HG03521 (cell line): ENCODE measurements around the gene VPS41.

ENCODE experiments used
- ATAC-seq: cut with Tn5 transposase; IDR thresholded peaks from one replicate; pipeline ENCODE4 v1.9.1; 2021; ENCODE audit warnings: mild to moderate bottlenecking, moderate library complexity; ENCODE audit not compliant: unreplicated experiment

The VPS41 gene

GRCh38 chr7:38743899-38744298 lies 165.1 kb downstream of the VPS41 start:
- ATAC-seq: no peak

DNA sequence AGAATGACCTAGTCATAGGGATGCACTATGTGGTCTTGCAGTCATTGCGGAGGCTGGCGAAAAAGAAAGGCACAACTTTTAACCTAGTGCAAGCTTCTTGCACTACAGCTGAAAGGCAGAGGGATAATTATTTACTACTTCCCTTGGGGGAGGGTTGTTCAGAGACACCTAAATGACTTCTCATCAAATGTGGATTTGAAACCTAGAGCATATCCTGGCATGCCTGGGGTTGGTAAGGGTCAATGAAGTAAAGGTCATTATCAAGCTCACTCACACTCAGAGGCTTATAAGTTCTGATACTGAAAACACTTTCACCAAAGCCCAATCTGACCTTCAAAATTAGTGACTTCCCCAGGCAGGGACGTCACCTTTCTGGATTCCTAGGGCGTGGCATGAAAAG lies 168.9 kb downstream of the VPS41 start:
- no peak for ATAC-seq

GRCh38 chr7:38736138-38736537 lies 172.9 kb downstream of the VPS41 start:
- no peak for ATAC-seq

GRCh38 chr7:38731215-38731614 lies 177.8 kb downstream of the VPS41 start:
- no peak for ATAC-seq

DNA sequence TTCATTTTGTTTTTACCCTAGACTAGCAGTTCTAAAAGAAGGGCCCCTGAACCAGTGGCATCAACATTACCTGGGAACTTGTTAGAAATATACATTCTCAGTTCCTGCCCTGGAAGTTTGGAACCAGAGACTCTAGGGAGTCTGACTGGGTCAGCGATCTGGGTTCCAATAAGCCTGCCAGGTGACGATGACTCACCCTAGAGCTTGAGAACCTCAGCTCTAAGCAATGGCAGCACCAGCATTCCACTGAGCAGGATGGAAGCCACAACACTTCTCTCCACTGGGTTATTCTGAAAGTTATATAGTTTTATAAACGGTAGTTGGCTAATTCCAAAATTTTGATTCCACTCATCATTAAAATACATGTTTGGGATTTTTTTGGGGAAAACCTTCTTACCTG lies 180.8 kb downstream of the VPS41 start:
- no peak for ATAC-seq

DNA sequence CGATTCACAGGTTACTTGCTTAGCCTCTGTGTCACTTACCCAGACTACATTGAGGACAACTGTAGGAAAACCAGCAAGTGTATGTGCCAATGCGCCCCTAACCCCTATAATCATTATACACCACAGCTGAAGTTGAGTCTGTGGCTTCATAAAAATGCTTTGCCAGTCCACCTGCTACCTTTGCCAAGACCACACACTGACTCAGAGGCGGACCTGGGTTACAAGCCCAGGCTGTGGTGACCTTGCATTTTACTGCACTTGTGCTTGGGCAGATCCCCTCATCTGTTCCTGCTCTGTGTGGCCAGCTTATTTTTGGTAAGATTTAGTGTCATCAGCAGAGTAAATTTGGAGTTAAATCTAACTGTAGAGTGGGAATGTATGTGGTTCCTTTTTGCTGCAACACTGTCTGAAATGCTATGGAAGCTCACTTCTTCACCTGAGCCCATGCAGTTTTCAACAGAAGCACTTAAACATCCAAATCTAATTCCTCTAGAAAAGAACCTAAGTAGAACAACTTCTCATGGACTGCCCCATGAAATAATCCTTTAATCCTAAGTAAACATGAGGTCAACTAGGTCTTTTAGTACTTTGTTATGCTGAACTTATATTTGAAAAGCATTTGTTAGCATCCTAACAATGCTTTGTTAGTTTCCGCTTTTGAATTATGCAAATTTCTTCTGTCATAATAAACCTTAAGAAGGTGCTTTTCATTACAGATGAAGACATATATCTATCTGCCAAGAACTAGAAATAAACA lies 181.6 kb downstream of the VPS41 start:
- no peak for ATAC-seq

DNA sequence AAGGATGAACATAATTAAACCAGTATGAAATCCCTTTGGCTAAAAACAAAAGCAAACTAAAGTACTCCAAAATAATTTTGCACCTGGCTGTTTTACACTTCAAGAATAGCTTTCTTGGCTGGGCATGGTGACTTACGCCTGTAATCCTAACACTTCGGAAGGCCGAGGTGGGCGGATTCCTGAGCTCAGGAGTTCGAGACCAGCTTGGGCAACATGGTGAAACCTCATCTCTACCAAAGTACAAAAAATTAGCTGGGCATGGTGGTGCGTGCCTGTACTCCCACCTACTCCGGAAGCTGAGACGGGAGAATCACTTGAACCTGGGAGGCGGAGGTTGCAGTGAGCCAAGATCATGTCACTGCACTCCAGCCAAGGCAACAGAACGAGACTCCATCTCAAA lies 185.7 kb downstream of the VPS41 start:
- no peak for ATAC-seq

DNA sequence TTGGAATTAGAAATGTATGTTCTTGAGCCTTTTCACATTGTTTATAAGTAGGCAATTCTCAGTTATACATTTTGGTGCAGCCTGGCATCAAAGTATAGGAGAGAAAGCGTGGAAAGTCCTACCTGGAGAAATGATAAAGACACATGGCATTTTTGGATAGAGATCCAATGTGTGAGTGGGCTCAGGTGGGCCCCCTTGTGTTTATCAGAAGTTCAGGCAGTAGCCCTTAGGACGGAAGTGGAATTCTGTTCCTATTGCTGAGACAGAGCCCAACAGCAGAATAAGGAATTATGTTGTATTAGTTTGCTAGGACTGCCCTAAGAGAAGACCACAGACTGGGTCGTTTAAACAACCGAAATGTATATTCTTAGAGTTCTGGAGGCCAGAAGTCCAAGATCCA lies 192.6 kb downstream of the VPS41 start:
- no peak for ATAC-seq

- no peak for ATAC-seq
Measured at GRCh38 chr7:38709123-38709522, 199.9 kb downstream of the VPS41 start.

DNA sequence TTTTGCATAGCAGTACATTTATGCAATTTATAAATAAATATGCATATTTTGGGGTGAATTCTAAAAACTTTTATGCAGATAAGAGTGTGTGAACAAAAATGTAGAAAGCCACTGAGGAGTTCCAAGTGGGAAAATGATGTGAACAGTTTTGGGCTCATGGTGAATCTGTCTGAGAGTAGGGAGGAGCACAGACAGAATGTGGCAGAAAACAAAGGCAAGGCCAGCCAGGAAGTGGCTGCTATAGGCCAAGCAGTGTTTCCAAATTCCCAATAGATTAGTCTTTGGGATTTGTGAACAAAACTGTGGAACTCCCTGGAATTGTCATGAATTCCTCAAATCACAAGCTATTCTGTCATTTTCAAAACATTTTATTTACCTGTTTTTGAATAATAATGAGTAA lies 204.2 kb downstream of the VPS41 start:
- ATAC-seq: no peak

GRCh38 chr7:38704041-38704547 lies 204.9 kb downstream of the VPS41 start:
- ATAC-seq: no peak

DNA sequence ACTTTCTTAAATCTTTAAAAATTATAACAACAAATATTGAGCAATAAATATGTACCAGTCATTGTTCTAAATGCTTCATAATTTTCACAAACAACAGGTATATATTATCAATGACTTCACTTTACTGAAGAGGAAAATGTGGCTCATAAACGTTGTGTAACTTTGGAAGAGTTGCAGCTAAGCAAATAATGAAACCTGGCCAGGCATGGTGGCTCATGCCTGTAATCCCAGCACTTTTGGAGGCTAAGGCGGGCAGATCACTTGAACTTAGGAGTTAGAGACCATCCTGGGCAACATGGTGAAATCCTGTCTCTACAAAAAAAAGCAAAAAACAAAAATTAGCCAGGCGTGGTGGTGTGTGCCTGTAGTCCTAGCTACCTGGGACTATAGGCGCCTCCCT lies 205.9 kb downstream of the VPS41 start:
- no peak for ATAC-seq

DNA sequence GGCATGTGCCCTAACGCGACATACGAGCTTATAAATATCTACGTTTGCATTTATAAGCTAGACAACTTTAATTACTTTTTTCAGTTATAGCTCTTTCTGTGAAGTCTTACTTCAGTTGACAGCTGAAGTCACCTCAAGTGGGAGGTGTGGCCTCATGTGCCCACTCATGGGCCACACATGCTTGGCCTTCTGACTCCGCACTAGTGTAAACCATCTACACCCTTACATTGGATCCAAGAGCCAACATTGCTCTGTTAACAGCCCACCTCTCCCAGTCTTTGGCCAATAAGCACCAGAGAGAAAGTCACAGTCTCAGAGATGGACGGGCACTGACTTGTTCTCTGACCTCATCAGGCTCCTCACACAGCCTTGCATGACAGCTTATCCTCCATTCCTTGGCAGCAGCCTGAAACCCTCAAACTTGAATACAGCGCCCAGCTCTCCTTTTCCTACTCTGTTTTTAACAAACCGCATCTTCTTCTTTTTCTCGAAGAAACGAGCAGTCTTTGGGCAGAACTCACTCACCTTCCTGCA lies 206.9 kb downstream of the VPS41 start:
- no peak for ATAC-seq

DNA sequence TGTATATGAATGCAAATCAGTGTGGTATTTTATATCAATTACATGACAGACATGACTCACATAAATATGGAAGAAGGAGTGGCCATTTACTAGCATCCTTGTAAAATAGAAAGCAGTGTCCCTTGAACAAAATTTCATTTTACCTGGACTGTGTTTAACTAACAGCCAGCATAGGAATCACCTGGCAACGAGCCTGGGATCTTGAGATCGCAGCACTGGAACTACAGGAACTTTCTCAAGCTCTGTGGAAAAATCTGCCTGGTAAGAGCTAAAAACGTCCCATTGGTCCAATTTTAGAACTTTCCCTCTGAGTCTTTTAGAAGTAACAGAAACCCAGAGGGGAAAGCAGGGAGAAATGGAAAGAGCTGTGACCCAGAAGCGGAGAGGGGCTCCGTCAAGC lies 208.9 kb downstream of the VPS41 start:
- ATAC-seq: no peak

- ATAC-seq: no peak
Measured at GRCh38 chr7:38699471-38699870, 209.5 kb downstream of the VPS41 start.

DNA sequence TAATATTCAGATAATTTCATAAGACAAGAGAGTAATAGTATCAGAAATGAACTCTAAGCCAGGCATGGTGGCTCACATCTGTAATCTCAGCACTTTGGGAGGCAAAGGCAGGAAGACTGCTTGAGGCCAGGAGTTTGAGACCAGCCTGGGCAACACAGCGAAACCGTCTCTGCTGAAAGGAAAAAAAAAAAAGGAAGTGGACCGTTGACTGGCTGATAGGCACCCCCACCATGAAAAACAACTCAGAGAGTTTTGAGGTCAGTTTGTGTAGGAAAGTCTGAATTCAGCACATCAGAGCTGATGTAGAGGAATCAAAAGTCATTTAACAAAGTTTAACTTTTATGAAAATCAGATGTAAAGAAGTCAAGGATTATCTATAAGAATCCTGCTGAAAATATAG lies 214.7 kb downstream of the VPS41 start:
- ATAC-seq: no peak

GRCh38 chr7:38686888-38687287 lies 222.1 kb downstream of the VPS41 start:
- no peak for ATAC-seq

- ATAC-seq: no peak
Measured at GRCh38 chr7:38685851-38686250, 223.1 kb downstream of the VPS41 start.

- no peak for ATAC-seq
Measured at GRCh38 chr7:38682606-38683005, 226.4 kb downstream of the VPS41 start.

DNA sequence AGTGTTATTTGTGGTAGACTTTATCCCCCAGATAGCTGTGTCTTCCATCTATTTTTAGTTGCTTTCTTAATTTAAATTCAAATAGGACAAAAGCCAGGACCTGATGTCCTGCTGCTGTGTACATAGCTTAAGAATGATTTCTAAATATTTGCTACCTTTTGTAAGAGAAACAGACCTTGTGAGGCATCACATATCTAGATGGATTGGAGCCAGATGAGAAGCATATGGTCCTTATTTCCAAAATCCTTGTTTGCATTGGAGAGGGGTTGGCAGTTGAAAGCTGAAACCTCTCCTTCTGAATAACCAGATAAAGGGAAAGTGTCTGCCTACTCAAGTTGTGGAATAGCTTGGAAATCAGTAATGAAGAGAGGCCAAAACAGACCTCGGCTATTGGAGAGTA lies 227.1 kb downstream of the VPS41 start:
- ATAC-seq: no peak

DNA sequence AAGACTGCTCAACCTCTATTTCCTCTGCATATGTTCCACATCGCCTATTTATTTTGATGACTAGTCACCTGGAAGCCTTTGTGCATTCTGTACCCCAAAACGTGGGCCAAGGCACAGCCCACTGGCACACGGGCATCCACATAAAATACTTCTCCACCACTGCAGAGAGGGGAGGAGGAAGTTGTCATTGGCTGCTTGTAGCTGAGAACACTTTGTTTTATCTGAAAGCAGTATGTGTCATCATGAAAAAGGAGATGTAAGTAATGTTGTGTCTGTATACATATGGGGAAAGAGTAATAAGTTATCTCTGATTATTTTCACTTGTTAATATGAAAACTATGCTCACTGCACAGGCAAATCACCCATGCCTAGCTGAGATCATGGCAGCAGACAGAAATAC lies 229.6 kb downstream of the VPS41 start:
- no peak for ATAC-seq

- ATAC-seq: no peak
Measured at GRCh38 chr7:38678698-38679054, 230.3 kb downstream of the VPS41 start.
